Large intestine (tissue), 3 donors: ENCODE results near the gene MMAB. TPM values are rescaled to one million over a fixed set of nuclear protein-coding genes. Genes with fewer than 3 reads are reported as not detected.
"Not testable (repeated sequence)": the region's sequence is repeated elsewhere in the genome, so short reads cannot be mapped to it uniquely, and the experiment has no call there.

Source experiments
- DNase-seq, 2 donors: peaks; one replicate each; pipeline versions ENCODE4 v3.0.0 to v3.0.0-alpha.2; 2013
- H3K27ac ChIP-seq: one replicate; pipeline ENCODE4 v1.5.1; 2013; ENCODE audit warnings: low read length
- H3K27me3 ChIP-seq: 2 replicates; pipeline ENCODE4 v1.6.1; 2013; ENCODE audit warnings: low read length; ENCODE audit not compliant: control insufficient read depth, insufficient read depth
- H3K36me3 ChIP-seq: 2 replicates; pipeline ENCODE4 v1.6.1; 2013; ENCODE audit warnings: low read length; ENCODE audit not compliant: control insufficient read depth, insufficient read depth
- H3K4me1 ChIP-seq: one replicate; pipeline ENCODE4 v1.6.1; 2013; ENCODE audit warnings: low read length; ENCODE audit not compliant: control insufficient read depth, insufficient read depth
- H3K4me3 ChIP-seq: one replicate; pipeline ENCODE4 v1.5.1; 2013; ENCODE audit warnings: low read length
- H3K9me3 ChIP-seq: one replicate; pipeline ENCODE4 v1.6.1; 2013; ENCODE audit warnings: mild to moderate bottlenecking, low read depth, low read length, moderate library complexity; ENCODE audit not compliant: control insufficient read depth
- WGBS: methylation state at CpG from one replicate; pipeline ENCODE4 v1.1.5; 2013; ENCODE audit warnings: low lambda C conversion rate; ENCODE audit not compliant: insufficient coverage; 5-methylcytosine and 5-hydroxymethylcytosine counted together
- polyA plus RNA-seq: library from polyadenylated mRNA; unstranded; fragments of 120-200 nt; gene quantifications from one replicate; pipeline ENCODE4 v1.2.1, GENCODE V29; 2013

The MMAB gene
- polyA plus RNA-seq, 1 donor = 30.3 TPM

- no CpG with 5 or more reads among the region's 5 CpGs for WGBS
- H3K27me3 ChIP-seq = no peaks in the 10 kb centered on the region
Measured at GRCh38 chr12:109605016-109605415, 31.7 kb upstream of the MMAB start.

GRCh38 chr12:109604132-109604585, 30.9 kb upstream of the MMAB start:
- Histone ChIP-seq H3K4me1 (peaks cover 19% of the 10 kb centered on the region), H3K4me3 (no peak overlapping the region), H3K27me3 (no peaks in the 10 kb centered on the region), H3K9me3 (no peaks in the 10 kb centered on the region), H3K36me3 (no peaks in the 10 kb centered on the region), H3K27ac (no peak overlapping the region)
- no CpG with 5 or more reads among the region's 3 CpGs for WGBS
- DNase-seq = peak in 1 of 2 donors; percentile 64

More at GRCh38 chr12:109605016-109605415, 31.7 kb upstream of the MMAB start:
- H3K27ac ChIP-seq = no peak overlapping the region
- DNase-seq = no peak
- H3K4me1 ChIP-seq = peaks cover 19% of the 10 kb centered on the region
- no peak overlapping the region for H3K4me3 ChIP-seq
- no peaks in the 10 kb centered on the region for H3K9me3 ChIP-seq
- H3K36me3 ChIP-seq = no peaks in the 10 kb centered on the region

- peaks cover 30% of the 10 kb centered on the region for H3K4me1 ChIP-seq
- not testable (repeated sequence) for H3K27ac ChIP-seq, H3K9me3 ChIP-seq, H3K36me3 ChIP-seq, H3K27me3 ChIP-seq, DNase-seq, H3K4me3 ChIP-seq
- no CpG with 5 or more reads among the region's 5 CpGs for WGBS
Measured at GRCh38 chr12:109602132-109602531, 28.8 kb upstream of the MMAB start.

GRCh38 chr12:109601557-109601956, 28.3 kb upstream of the MMAB start:
- Histone ChIP-seq H3K9me3 (no peaks in the 10 kb centered on the region), H3K36me3 (peaks cover 6% of the 10 kb centered on the region), H3K4me1 (peaks cover 27% of the 10 kb centered on the region), H3K27me3 (no peaks in the 10 kb centered on the region), H3K27ac (no peak overlapping the region), H3K4me3 (no peak overlapping the region)
- WGBS = 100% methylated on average over 1 of the region's 8 CpGs
- DNase-seq = no peak

GRCh38 chr12:109600995-109601394, 27.7 kb upstream of the MMAB start:
- Histone ChIP-seq H3K9me3 (no peaks in the 10 kb centered on the region), H3K27ac (no peak overlapping the region), H3K4me1 (peaks cover 22% of the 10 kb centered on the region), H3K27me3 (no peaks in the 10 kb centered on the region), H3K36me3 (peaks cover 9% of the 10 kb centered on the region), H3K4me3 (no peak overlapping the region)
- no CpG with 5 or more reads among the region's 8 CpGs for WGBS
- no peak for DNase-seq

- DNase-seq = no peak
- Histone ChIP-seq H3K27me3 (no peaks in the 10 kb centered on the region), H3K4me3 (no peak overlapping the region), H3K4me1 (peaks cover 22% of the 10 kb centered on the region), H3K9me3 (no peaks in the 10 kb centered on the region), H3K36me3 (peaks cover 9% of the 10 kb centered on the region), H3K27ac (no peak overlapping the region)
- no CpG with 5 or more reads among the region's 2 CpGs for WGBS
Measured at GRCh38 chr12:109600481-109600880, 27.2 kb upstream of the MMAB start.

GRCh38 chr12:109599087-109599486, 25.8 kb upstream of the MMAB start:
- H3K4me3 ChIP-seq = no peak overlapping the region
- no peak overlapping the region for H3K27ac ChIP-seq
- H3K27me3 ChIP-seq = no peaks in the 10 kb centered on the region
- H3K9me3 ChIP-seq = no peaks in the 10 kb centered on the region
- 100% methylated on average over 1 of the region's 7 CpGs for WGBS
- no peak for DNase-seq
- H3K36me3 ChIP-seq = peaks cover 19% of the 10 kb centered on the region
- H3K4me1 ChIP-seq = peaks cover 16% of the 10 kb centered on the region

- no peak for DNase-seq
- Histone ChIP-seq H3K4me3 (no peak overlapping the region), H3K36me3 (peaks cover 21% of the 10 kb centered on the region), H3K9me3 (no peaks in the 10 kb centered on the region), H3K4me1 (peaks cover 10% of the 10 kb centered on the region), H3K27me3 (no peaks in the 10 kb centered on the region), H3K27ac (no peak overlapping the region)
- no CpG with 5 or more reads among the region's 11 CpGs for WGBS
Measured at GRCh38 chr12:109598428-109598854, 25.1 kb upstream of the MMAB start.

GRCh38 chr12:109597795-109598427, 24.6 kb upstream of the MMAB start:
- Histone ChIP-seq H3K27me3 (no peaks in the 10 kb centered on the region), H3K4me1 (peaks cover 10% of the 10 kb centered on the region), H3K9me3 (no peaks in the 10 kb centered on the region), H3K36me3 (peaks cover 26% of the 10 kb centered on the region), H3K27ac (no peak overlapping the region), H3K4me3 (no peak overlapping the region)
- no CpG with 5 or more reads among the region's 27 CpGs for WGBS
- peak; percentile 80 to 82 for DNase-seq

- H3K9me3 ChIP-seq = no peaks in the 10 kb centered on the region
- H3K4me3 ChIP-seq = no peak overlapping the region
- H3K27me3 ChIP-seq = no peaks in the 10 kb centered on the region
- DNase-seq = no peak
- peaks cover 31% of the 10 kb centered on the region for H3K36me3 ChIP-seq
- peaks cover 10% of the 10 kb centered on the region for H3K4me1 ChIP-seq
- no CpG with 5 or more reads among the region's 11 CpGs for WGBS
- H3K27ac ChIP-seq = no peak overlapping the region
Measured at GRCh38 chr12:109597414-109597794, 24.1 kb upstream of the MMAB start.
